GM10847 (cell line): Measurements from ENCODE around the gene TCEAL6.
"Not testable (repeated sequence)": the region's sequence is repeated elsewhere in the genome, so short reads cannot be mapped to it uniquely, and the experiment has no call there.

Experiments used
- POLR2A ChIP-seq: IDR thresholded peaks from 2 replicates; pipeline ENCODE4 v1.6.1; 2011; ENCODE audit not compliant: insufficient read length; ENCODE audit errors: extremely low read depth

Gene TCEAL6

DNA sequence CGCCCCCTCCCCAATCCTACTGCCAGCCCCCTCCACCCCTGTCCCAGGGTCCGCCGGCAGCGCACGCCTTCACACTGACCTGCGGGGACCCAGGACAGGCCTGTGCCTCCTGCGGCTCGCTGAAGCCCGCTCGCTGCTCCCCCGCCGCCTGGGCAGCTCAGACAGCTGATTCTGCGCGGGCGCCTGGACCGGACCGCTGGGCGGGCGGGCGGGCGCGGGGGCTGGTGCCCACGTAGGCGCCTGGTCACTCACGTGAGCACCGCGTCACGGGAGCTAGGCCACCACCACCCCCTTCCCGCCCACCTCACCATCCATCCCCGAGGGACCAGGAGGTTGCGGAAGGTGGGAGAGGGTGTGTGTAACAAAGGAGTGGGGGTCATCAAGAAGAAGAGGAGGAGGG lies at the start of gene TCEAL6:
Gene TCEAL6 (minus strand): TSS at position 208 of the 400 bp plus-strand sequence.
- TF ChIP-seq POLR2A = not testable (repeated sequence)

DNA sequence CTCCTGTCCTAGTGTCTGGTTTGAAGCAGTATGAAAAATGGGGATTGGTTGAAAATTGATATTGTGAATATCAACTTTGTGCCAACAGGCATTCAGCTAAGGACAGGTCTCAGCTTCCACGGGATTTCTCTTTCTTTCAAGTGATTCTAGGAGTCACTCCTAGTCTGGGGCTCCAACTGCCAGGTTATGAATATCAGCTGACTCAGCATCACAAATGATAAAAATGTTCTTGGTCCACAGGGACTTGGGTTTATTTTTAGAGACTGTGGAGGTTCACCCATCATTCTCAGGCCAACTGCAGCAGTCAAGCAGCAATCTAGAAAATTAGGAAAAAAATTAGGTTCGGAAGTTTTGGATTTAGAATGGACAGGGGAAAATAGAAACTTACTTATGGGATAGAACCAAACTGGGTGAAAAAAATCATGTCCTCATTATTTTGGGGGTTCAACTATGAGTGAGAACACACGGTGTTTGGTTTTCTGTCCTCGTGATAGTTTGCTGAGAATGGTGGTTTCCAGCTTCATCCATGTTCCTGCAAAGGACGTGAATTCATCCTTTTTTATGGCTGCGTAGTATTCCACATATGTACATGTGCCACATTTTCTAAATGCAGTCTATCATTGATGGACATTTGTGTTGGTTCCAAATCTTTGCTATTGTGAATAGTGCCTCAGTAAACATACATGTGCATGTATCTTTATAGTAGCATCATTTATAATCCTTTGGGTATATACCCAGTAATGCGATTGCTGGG lies 43.9 kb upstream of the TCEAL6 start:
- no peak for TF ChIP-seq POLR2A

DNA sequence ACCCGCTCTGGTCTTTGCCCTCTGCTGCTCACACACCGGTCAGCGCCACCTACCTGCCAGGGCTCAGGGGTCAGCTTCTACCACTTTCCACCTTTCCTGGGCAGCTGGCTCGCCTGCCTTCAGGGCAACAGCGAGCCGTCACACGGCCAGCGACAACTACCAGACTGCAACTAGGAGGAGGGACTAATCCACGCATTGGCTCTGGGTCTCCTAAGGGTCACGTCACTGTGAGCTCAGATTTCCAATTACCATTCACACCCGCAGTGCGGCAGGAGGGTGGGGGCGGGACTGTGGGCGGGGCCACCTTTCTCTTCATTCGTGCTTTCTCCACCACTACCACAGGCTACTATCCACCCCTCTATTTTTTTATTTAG lies 13.5 kb upstream of the TCEAL6 start, which contains the start of gene BEX5:
Gene BEX5 (minus strand): TSS at position 172 of the 374 bp plus-strand sequence. CDS start 1,712 bp downstream, outside the sequence.
- TF ChIP-seq POLR2A = no peak

DNA sequence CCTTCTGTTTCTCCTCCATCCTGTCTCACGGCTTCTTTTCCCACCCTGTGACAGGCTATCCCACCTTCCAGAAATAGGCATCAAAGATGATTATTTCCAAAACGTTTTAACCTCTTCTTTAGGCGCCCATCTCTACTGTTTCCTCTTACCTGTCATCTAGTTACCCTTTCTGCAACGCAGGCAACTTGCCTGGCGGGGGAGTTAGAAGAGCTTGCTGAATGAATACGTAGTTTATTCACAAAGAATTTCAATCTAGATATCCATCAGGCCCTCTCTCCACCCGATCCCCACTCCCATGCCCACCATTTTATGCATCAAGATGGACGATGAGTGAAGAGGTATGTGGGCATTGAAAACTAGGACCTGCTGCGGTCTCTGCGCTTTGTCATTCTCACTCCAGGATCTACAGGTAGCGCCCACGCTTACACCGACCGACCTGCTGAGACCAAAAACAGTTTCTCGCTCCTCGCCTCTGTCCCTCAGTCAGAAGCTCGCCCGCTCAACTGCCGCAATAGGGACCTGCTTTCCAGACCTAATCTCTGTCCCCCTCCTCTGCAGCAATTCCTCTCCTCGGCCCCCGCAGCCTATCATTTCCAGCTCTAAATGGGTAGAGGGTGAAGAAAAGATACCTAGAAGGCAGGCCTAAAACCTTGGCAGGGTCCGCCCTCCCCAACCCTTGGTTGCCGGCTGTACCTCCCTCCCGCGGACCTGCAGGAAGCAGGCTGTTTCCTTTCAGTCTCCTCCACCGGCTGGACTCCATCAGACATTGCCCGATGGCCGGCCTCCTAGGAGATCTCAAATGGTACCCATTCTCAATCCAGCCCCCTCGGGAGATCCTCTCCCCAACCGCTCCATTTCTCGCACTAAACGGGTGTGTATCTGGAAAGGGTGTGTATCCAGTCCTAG lies 12.9 kb upstream of the TCEAL6 start:
- TF ChIP-seq POLR2A = no peak

DNA sequence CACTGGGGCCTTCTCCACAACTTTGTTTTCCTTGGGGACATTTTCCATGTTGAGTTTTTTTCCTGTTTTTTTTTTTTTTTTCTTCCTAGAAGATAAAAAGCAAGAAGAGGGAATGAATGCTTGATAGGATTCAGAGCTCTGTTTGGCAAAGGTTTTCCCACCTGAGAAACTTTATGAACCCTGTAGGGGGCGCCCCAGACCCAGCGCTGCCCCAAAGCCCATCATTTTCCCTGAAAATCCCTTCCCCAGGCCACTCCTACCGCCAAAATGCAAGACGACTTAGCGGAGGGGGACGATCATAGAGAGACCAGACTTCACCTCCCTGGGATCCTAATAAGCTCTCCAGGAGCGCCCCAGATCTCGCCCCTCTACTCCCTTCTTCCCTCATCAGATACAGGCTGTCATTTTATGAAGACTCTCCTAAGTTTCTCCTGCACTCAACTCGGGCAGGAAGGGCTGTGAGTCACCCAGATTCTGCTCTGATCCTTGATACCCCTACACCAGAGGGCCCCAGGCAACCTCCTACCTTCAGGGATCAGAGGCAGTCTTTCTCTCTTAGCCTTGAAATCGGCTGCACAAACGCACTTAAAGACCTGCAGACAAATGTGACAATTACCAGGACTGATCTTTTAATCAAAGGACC lies 12.1 kb upstream of the TCEAL6 start:
- no peak for TF ChIP-seq POLR2A

DNA sequence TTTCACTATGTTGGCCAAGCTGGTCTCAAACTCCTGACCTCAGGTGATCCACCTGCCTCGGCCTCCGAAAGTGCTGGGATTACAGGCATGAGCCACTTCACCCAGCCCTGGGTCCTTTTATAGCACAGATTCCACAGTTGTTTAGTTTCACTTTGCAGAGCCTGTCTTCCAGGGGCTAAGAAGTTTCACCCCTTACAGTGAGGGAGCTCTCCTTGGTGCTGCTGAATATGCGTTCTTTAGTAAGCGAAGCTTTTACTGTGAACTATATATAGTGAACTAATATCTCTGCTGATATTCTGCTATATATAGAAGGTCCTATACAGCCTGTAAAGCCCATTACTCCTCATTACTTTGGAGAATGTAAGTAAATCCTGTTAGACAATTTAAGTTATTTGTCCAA lies 4.2 kb downstream of the TCEAL6 start:
- no peak for TF ChIP-seq POLR2A

DNA sequence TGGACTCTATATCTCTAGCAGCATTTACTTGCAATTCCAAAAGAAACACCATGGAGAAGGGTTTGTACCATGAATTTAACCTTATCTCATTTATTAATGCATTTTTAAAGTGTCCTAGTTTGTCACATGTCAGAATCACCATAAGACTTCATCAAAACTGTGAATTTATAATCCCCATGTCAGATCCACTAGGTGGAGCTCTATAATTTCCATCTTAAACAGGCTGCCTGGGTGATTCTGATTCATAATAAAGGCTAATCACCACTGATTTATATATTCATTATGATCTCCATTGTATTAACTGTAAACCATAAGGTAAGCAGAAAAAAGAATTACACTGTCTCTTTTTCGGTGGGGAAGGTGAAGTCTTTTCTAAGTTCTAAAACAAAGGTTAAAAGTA lies 12.8 kb downstream of the TCEAL6 start:
- TF ChIP-seq POLR2A = no peak

DNA sequence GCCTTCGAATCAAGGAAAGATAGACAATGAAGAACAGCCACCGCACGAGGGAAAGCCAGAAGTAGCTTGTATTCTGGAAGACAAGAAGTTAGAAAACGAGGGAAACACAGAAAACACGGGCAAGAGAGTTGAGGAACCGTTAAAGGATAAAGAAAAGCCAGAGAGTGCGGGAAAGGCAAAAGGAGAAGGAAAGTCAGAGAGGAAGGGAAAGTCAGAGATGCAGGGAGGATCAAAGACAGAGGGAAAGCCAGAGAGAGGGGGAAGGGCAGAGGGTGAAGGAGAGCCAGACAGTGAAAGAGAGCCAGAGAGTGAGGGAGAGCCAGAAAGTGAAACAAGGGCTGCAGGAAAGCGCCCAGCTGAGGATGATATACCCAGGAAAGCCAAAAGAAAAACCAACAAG lies 15.4 kb downstream of the TCEAL6 start:
- TF ChIP-seq POLR2A = no peak

DNA sequence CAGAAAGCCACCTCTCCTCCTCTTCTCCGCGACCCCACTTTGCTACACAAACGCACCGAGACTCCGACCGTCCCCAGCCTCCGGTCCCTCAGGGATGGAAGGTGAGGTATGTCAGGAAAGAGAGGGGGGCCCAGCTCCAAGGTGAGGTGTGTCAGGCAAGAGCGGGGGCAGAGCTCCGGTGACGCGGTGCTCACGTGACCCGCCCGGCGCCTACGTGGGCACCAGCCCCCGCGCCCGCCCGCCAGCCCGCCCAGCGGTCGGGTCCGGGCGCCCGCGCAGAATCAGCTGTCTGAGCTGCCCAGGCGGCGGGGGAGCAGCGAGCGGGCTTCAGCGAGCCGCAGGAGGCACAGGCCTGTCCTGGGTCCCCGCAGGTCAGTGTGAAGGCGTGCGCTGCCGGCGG lies 16.8 kb downstream of the TCEAL6 start, which contains the start of gene TCEAL2:
Gene TCEAL2 (plus strand): TSS at position 244 of the 400 bp plus-strand sequence. CDS start 1,152 bp downstream, outside the sequence.
- TF ChIP-seq POLR2A = not testable (repeated sequence)

DNA sequence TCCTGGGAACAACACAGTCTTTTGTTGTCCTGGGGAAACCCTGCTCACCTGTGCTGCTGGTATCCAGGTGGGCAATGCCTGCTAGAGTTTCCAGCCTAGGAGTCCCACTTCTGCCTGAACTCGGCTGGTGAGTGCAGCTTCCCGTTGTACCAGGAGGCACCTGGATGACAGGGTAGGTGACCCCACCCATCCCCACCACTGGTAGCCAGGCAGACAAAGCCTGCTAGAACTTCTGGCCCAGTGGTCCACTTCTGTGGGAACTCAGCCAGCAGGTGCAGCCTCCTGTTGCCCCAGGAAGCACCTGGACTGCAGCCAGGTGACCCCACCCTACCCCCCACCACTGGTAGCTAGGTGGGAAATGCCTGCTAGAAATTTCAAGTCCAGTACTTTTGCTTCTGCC lies 26.5 kb downstream of the TCEAL6 start:
- TF ChIP-seq POLR2A = no peak

DNA sequence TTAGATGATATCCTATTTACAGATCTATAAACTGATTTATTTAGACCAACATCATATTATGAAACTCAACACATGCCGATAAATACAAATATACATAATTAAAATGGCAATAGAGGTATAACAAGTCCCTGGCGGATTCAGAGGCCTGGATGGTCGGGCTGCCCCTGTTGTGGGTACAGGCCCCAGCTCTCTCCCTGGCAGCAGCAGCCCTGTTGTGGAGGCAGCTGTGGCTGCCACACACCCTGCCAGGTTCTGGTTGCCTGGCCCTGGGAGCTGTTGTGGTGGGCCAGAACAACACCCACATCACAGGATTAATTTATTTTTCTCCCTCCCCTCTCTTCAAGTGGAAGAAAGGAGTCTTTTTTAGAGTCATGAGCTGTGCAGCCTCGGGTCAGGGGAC lies 28.9 kb downstream of the TCEAL6 start:
- no peak for TF ChIP-seq POLR2A
